Measurements from ENCODE around the gene PLCD4. TPM values are rescaled to one million over a fixed set of nuclear protein-coding genes. Genes with fewer than 3 reads are reported as not detected.

Gene PLCD4
- total and polyA plus RNA-seq, 2 of the 8 experiments (the other 6 are each of a cell fraction or from before 2014, with no cell fraction given) = 0.21 to 0.50 TPM

- peak overlapping the region; percentile 39; the same call in 1 of the 2 replicates for H3K18ac ChIP-seq (ENCODE audit: extremely low read depth, low read length)
- POLR2A ChIA-PET (ENCODE audit: partially characterized antibody) = interaction anchor here (0.6 to 1.9 kb wide), 14 partner anchors 10 to 306 kb away, joined by 3 to 20 read pairs (median 3); partner anchors contain the start of genes BCS1L and ZNF142
- peaks cover 29 to 86% of the 10 kb centered on the region in 2 experiments for H3K79me2 ChIP-seq (ENCODE audit: control insufficient read depth in 1 of 2, insufficient read depth in 2 of 2, low read length in 2 of 2)
- no peak overlapping the region for H3K14ac ChIP-seq (ENCODE audit: insufficient read length)
- H2BK20ac ChIP-seq (ENCODE audit: low read length) = no peak overlapping the region
- no peak overlapping the region for H2BK120ac ChIP-seq (replicated peaks; ENCODE audit: low read depth, low read length)
- H2BK5ac ChIP-seq (ENCODE audit: low read depth, low read length) = peak overlapping the region; percentile 72
- peak overlapping the region; percentile 82 to 96 (median 94) for H3K9ac ChIP-seq (replicated peaks in 1 of 4; ENCODE audit: extremely low read depth in 1 of 4, low read depth in 3 of 4, low read length in 3 of 4)
- H2BK15ac ChIP-seq (ENCODE audit: low read length) = no peak overlapping the region
- H3K27ac ChIP-seq (ENCODE audit: low read depth, low read length) = peak overlapping the region; percentile 94
- peaks cover 4 to 23% (median 8%) of the 10 kb centered on the region in 4 experiments; a peak in 4 of 8 replicates for H3K36me3 ChIP-seq (ENCODE audit: control insufficient read depth in 2 of 4, insufficient read depth in 4 of 4, low read length in 3 of 4)
- peak overlapping the region; percentile 77 to 97 for H3K4me2 ChIP-seq (ENCODE audit: insufficient read depth in 1 of 2, low read depth in 2 of 2, low read length in 2 of 2)
- H3K4me1 ChIP-seq (replicated peaks in 1 of 4; ENCODE audit: control insufficient read depth in 3 of 4, insufficient read depth in 4 of 4, low read length in 3 of 4) = peaks cover 0 to 13% (median 4%) of the 10 kb centered on the region in 4 experiments; a peak in 6 of 7 replicates
- WGBS, 2 experiments (ENCODE audit: extremely low coverage in 1 of 2, insufficient coverage in 1 of 2, insufficient read length in 1 of 2, insufficient replicate concordance in 2 of 2, low coverage in 1 of 2, low lambda C conversion rate in 2 of 2, missing lambda C conversion rate in 1 of 2) = 4% methylated on average over 19 of the region's 19 CpGs; no CpG with 5 or more reads in 1 of the 2 experiments
- CTCF ChIA-PET (ENCODE audit: partially characterized antibody) = no interaction called here
- peak overlapping the region; percentile 86 to 94 (median 90) for H3K4me3 ChIP-seq (ENCODE audit: extremely low read depth in 1 of 4, insufficient read depth in 2 of 4, low read depth in 3 of 4, low read length in 4 of 4)
- peaks cover 8% of the 10 kb centered on the region for H3K79me1 ChIP-seq (ENCODE audit: low read depth, low read length)
- H3K27me3 ChIP-seq (replicated peaks in 1 of 4; ENCODE audit: control insufficient read depth in 3 of 4, extremely low read depth in 1 of 4, insufficient read depth in 3 of 4, low read length in 3 of 4) = no peaks in the 10 kb centered on the region
- no peak overlapping the region for H4K5ac ChIP-seq (ENCODE audit: insufficient read length, low read depth, low read length)
- no peak overlapping the region for H3K23ac ChIP-seq (ENCODE audit: insufficient read length)
- no peaks in the 10 kb centered on the region for H3K9me3 ChIP-seq (ENCODE audit: insufficient read depth in 2 of 2, low read depth in 1 of 2, low read length in 1 of 2)
- peaks cover 12% of the 10 kb centered on the region for H3K23me2 ChIP-seq (ENCODE audit: low read depth, low read length)
- H2AFZ ChIP-seq (ENCODE audit: low read length) = peak overlapping the region; percentile 14; the same call in 1 of the 2 replicates
- H3K4ac ChIP-seq (replicated peaks; ENCODE audit: insufficient read length, low read depth, low read length) = no peak overlapping the region
- FAIRE-seq (no peak), DNase-seq (ENCODE audit: low read depth in 1 of 2, low spot score in 2 of 2) (no peak)
- no peak overlapping the region; the same call in 1 of the 2 replicates for H2BK12ac ChIP-seq (ENCODE audit: low read depth, low read length)
- H4K8ac ChIP-seq (ENCODE audit: extremely low read depth, insufficient read depth, low read length) = peak overlapping the region; percentile 84; the same call in 1 of the 2 replicates
- 0 out of 2 replicates have a peak overlapping the region, but pooled peaks have one; percentile 3 for H2AK5ac ChIP-seq (ENCODE audit: low read depth, low read length)
- peaks cover 7 to 9% of the 10 kb centered on the region in 2 experiments for H4K20me1 ChIP-seq (replicated peaks in 1 of 2; ENCODE audit: control insufficient read depth in 1 of 2, insufficient read depth in 2 of 2, low read length in 2 of 2)
- no peak overlapping the region for H4K91ac ChIP-seq (replicated peaks; ENCODE audit: insufficient read length, low read length)
- H3K56ac ChIP-seq (replicated peaks; ENCODE audit: insufficient read length, low read depth, low read length) = peak overlapping the region; percentile 2
- TF ChIP-seq CTBP2 (IDR thresholded peaks at IDR 0.05; ENCODE audit: borderline replicate concordance, insufficient read depth, insufficient read length, low read length) = no peak
- TF ChIP-seq SIN3A (conservative IDR thresholded peaks at IDR 0.05 in 1 of 2, IDR thresholded peaks at IDR 0.05 in 1 of 2; ENCODE audit: low read depth in 1 of 2, low read length in 2 of 2) = 0 out of 4 replicates have a peak, but pooled peaks of 1 of the 2 experiments have one; percentile 22
- TF ChIP-seq TBP (IDR thresholded peaks at IDR 0.05; ENCODE audit: low read depth, low read length) = no peak
- TF ChIP-seq RFX5 (IDR thresholded peaks at IDR 0.05; ENCODE audit: borderline replicate concordance, low read depth, low read length) = no peak
- no peak for TF ChIP-seq SP2 (IDR thresholded peaks at IDR 0.05; ENCODE audit: low read length)
- no peak for TF ChIP-seq RAD21 (IDR thresholded peaks at IDR 0.05 in 1 of 2, conservative IDR thresholded peaks at IDR 0.05 in 1 of 2; ENCODE audit: low read depth in 2 of 2, low read length in 2 of 2)
- no peak for TF ChIP-seq TAF1 (IDR thresholded peaks at IDR 0.05; ENCODE audit: low read depth, low read length)
- 0 out of 2 replicates have a peak, but pooled peaks have one; percentile 12 for TF ChIP-seq EGR1 (IDR thresholded peaks at IDR 0.05; ENCODE audit: borderline replicate concordance, low read depth, low read length)
- TF ChIP-seq CBX5 (IDR thresholded peaks at IDR 0.05; ENCODE audit: low read depth, low read length) = no peak
- no peak for TF ChIP-seq CREB1 (IDR thresholded peaks at IDR 0.05)
- TF ChIP-seq SP1 (IDR thresholded peaks at IDR 0.05; ENCODE audit: low read depth, low read length) = no peak
- no peak for TF ChIP-seq CHD1 (IDR thresholded peaks at IDR 0.05; ENCODE audit: low read depth, low read length)
Observed at GRCh38 chr2:218567797-218568189, 39.9 kb upstream of the PLCD4 start.
